NCI-H1105 (cell line): Measurements from ENCODE around the gene FAHD2B.
"Not testable (repeated sequence)": the region's sequence is repeated elsewhere in the genome, so short reads cannot be mapped to it uniquely, and the experiment has no call there.

Experiments used
- DNase-seq: peaks from one replicate; lab custom pipeline; 2025; lab: John Stamatoyannopoulos, UW

FAHD2B gene

DNA sequence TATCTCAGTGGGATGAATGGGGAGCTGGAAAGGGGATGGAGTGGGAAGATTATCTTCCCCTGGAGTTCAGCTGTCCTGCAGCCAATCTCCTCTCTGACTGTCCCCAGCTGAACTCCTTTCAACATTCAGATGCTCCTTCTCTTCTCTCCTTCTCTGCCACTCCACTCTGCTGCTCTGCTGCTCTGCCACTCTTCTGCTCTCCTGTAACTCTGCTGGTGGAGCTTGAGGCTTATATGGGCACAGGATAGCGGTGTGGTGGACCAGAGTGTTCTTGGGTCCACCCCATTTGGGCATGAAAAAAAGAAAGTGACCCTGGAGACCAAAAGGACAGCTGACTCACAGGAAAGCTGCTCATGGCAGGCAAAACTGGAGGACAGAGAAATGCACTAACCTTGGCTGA, 26.6 kb downstream of the FAHD2B start:
- DNase-seq, result no peak

DNA sequence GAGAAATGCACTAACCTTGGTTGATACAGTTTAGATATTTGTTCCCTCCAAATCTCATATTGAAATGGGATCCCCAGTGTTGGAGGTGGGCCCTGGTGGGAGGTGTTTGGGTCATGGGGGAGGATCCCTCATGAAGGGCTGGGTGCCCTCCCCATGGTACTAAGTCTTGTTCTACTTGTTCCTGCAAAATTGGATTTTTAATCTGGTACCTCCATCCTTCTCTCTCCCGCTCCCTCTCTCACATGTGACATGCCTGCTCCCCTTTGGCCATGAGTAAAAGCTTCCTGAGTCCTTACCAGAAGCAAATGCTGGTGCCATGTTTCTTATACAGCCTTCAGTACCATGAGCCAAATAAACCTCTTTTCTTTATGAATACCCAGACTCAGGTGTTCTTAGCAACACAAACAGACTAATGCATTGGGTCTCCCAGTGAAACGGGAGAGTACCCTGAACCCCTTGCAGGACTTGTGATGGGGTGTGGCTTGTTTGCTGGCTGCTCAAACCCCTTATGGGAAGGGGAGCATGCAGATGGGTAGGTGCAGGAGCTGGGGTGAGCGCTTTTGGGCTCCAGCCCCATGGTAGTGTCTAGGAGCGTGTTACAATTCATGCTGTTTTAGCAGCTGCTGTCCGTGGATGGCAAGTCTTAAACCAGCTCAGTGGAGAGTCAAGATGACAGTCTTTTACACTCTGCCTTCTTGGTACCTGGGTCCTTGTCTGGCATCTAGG, 27.2 kb downstream of the FAHD2B start:
- no peak for DNase-seq

DNA sequence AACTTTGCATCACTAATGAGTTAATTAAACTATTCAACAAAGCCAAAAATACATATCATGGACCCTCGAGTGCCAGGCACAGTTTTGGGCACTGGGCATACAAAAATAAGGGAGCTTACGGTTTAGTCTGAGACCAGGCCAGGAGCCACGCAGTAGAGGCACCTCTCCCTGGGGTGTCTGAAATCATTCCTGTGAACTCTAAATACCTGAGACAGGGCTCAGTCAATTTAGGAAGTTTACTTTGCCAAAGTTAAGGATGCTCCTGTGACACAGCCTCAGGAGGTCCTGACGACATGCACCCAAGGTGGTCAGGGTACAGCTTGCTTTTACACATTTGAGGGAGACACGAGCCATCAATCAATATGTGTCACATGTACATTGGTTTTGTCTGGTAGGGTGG, 28.7 kb downstream of the FAHD2B start:
- not testable (repeated sequence) for DNase-seq

DNA sequence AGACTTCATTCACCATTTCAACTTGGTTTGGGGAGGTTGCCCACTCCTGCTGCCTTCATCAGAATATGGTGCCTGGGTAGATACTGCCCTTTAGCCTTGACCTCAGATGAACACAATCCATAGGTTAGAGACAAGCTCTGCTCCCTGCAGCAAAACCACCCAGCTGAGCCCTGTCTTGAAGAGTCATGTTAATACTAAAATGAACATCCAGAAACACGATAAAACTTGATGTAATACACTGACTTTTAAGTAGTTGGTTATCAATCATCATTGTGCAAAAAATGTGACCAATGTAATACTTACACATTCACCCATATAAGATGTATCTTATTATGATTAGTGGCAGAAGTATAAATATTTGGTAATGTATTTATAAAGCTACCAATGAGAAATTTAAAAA, 32.7 kb downstream of the FAHD2B start:
- DNase-seq, result not testable (repeated sequence)

DNA sequence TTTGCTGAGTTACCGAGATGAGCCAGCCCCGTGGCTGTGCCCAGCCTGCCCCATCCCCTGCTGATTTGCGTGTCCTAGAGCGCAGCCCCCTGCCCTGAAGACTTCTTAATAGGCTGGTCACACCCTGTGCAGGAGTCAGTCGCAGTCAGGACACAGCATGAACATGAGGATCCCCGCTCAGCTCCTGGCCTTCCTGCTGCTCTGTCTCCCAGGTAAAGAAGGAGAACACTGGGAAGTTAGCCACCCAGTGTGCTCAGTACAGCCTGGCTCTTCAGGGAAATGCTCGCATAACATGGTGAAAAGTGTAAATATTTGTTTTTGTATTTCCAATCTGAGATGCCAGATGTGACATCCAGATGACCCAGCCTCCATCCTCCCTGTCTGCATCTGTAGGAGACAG, 34.9 kb downstream of the FAHD2B start:
- not testable (repeated sequence) for DNase-seq

DNA sequence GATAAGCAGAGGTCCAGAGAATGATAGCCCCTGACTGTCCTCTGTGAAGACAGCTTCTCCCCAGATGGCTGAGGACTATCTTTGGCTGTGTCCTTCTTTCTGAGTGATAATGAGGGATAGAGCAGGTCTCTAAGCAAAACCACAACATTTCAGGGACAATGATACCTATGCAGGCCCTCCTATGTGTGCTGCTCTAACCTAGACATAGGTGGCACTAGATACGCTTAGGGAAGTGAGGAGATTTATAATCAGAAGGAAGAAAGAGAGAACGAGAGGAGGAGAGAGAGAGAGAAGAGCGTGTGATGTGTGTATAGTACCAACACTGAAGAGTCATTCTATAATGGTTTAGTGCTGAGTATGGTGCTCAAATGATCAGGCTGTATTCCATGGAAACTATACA, 38.5 kb downstream of the FAHD2B start:
- not testable (repeated sequence) for DNase-seq

DNA sequence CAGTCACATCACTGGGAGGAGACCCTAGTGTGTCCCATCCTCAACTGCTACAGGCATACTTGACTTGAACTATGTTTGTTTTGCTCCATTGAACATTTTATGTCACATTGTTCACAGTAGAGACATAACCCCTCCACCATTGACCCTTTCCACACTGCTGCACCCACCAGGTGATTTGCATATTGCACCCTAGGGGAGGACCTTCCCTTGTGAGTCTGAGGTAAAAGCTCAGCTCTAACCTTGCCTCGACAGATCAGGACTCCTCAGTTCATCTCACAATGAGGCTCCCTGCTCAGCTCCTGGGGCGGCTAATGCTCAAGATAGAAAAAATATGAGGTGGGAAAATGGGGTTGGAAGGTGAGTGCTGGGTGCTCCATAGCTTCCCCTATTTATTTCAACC, 44.6 kb downstream of the FAHD2B start:
- not testable (repeated sequence) for DNase-seq

DNA sequence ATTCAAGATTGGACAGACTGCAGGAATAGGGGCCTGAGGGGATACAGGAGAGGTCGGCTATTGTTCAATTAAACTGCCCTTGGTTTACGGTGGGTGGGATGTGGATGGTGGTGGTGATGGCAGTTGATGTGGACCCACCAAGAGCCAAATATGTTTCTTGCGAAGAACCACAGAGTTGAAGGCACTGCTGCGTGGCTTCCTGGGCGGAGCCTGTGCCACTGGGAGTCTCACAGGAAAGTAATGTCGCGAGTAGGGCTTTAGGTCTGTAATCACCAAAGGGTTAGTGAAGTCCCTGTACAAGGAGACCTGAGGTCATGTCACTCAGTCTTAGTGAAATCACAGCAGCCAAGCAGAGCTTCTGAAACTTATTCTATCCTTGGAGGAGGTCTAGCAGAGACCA, 46.2 kb downstream of the FAHD2B start:
- DNase-seq, result not testable (repeated sequence)

DNA sequence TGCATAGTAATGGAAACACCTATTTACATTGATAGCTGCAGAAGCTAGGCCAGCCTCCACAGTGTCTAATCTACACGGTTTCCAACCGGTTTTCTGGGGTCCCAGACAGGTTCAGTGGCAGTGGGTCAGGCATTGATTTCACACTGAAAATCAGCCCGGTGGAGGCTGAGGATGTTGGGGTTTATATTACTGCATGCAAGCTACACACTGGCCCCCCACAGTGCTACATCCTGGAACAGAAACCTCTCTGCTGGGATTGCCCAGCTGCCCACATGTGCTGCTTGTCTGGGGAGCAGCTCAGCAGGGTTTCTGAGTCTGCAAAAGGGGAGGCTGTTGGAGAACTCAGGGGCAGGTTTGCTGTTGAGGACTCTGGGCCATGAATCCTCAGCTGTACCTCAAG, 48.0 kb downstream of the FAHD2B start:
- DNase-seq, result not testable (repeated sequence)

DNA sequence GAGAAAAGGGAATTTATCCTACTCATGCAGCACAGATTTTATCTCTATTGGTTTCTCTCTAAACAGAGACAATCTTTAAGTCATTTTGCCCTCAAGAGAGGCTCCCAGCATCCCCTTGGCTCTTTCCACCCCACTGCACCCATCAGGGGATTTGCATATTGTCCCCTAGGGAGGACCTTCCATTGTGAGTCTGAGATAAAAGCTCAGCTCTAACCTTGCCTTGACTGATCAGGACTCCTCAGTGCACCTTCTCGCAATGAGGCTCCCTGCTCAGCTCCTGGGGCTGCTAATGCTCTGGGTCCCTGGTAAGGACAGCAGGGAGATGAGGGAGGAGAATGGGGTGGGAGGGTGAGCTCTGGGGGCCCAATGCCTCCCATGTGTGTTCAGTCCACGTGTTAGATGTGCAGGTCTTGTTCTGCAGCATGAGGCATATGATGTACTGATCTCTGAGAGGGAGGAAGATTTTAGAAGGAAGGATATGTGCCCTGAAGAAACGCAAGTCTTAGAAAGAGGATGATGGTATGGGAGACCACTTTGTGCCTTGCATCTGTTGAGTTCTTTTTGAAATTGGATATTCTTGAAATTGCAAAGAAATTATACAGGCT, 48.7 kb downstream of the FAHD2B start:
- DNase-seq, result not testable (repeated sequence)
